IMR-90 (cell line): ENCODE results near the gene TMX2. TPM values are rescaled to one million over a fixed set of nuclear protein-coding genes. Genes with fewer than 3 reads are reported as not detected.

Experiments used
- ATAC-seq: fragments of 200-7000 bp; cut with Tn5 transposase; 2 replicates; pipeline ENCODE4 v1.9.1; 2020; ENCODE audit warnings: low read depth, mild to moderate bottlenecking, moderate library complexity
- BruUV-seq: library from RNA; stranded (reverse); fragments of 400-500 nt; replicated peaks from 2 replicates; lab custom pipeline; 2021; lab: Mats Ljungman, UMichigan
- CTCF ChIA-PET: fragments of 300-600 bp; formaldehyde crosslinking; extraction: SDS; loops from one replicate; lab custom pipeline; 2021; ENCODE audit warnings: antibody characterized with exemption; lab: Yijun Ruan, JAX
- POLR2A ChIA-PET: fragments of 300-600 bp; sonication (Branson Sonifier 250); formaldehyde crosslinking; loops from one replicate; lab custom pipeline; 2022; ENCODE audit warnings: antibody characterized with exemption; ENCODE audit not compliant: unreplicated experiment; lab: Charles Lee
- DNase-seq: peaks from one replicate; pipeline ENCODE4 v3.0.0; 2013
- H2AFZ ChIP-seq: replicated peaks from 2 replicates; pipeline ENCODE3; 2013; ENCODE audit warnings: low read length, mild to moderate bottlenecking; ENCODE audit not compliant: poor library complexity
- H2AK5ac ChIP-seq: 2 replicates; pipeline ENCODE4 v1.6.1; 2013; ENCODE audit warnings: low read depth, low read length, inconsistent platforms
- H2AK9ac ChIP-seq: replicated peaks from 2 replicates; pipeline ENCODE3; 2013; ENCODE audit warnings: mild to moderate bottlenecking, low read depth, low read length, moderate library complexity; ENCODE audit not compliant: poor library complexity
- H2BK120ac ChIP-seq: 2 replicates; pipeline ENCODE4 v1.6.1; 2013; ENCODE audit warnings: low read depth, low read length, inconsistent platforms
- H2BK15ac ChIP-seq: 3 replicates; pipeline ENCODE4 v1.6.1; 2013; ENCODE audit warnings: low read depth, low read length, inconsistent platforms
- H2BK20ac ChIP-seq: 2 replicates; pipeline ENCODE4 v1.6.1; 2013; ENCODE audit warnings: low read depth, mild to moderate bottlenecking, inconsistent platforms, low read length, moderate library complexity
- H2BK5ac ChIP-seq: 2 replicates; pipeline ENCODE4 v1.6.1; 2013; ENCODE audit warnings: mild to moderate bottlenecking, low read depth, low read length, inconsistent platforms; ENCODE audit not compliant: poor library complexity, severe bottlenecking
- H3K14ac ChIP-seq: replicated peaks from 2 replicates; pipeline ENCODE4 v1.6.1; 2013; ENCODE audit warnings: low read depth, low read length, inconsistent platforms
- H3K18ac ChIP-seq: 2 replicates; pipeline ENCODE4 v1.6.1; 2013; ENCODE audit warnings: low read depth, low read length, control low read depth
- H3K23ac ChIP-seq: 2 replicates; pipeline ENCODE4 v1.6.1; 2013; ENCODE audit warnings: low read depth, low read length, inconsistent platforms
- H3K27ac ChIP-seq: 2 replicates; pipeline ENCODE4 v1.5.1; 2013; ENCODE audit warnings: mild to moderate bottlenecking, control low read depth, low read length; ENCODE audit not compliant: insufficient read depth
- H3K27me3 ChIP-seq: 2 replicates; pipeline ENCODE4 v1.6.1; 2013; ENCODE audit warnings: low read length; ENCODE audit not compliant: control insufficient read depth, insufficient read depth
- H3K36me3 ChIP-seq: 2 replicates; pipeline ENCODE4 v1.6.1; 2013; ENCODE audit warnings: low read length, mixed read lengths; ENCODE audit not compliant: control insufficient read depth, insufficient read depth
- H3K4ac ChIP-seq: 2 replicates; pipeline ENCODE4 v1.6.1; 2013; ENCODE audit warnings: low read depth, low read length, inconsistent platforms
- H3K4me1 ChIP-seq: 2 replicates; pipeline ENCODE4 v1.6.1; 2013; ENCODE audit warnings: low read length, mixed read lengths; ENCODE audit not compliant: control insufficient read depth, insufficient read depth
- H3K4me2 ChIP-seq: 2 replicates; pipeline ENCODE4 v1.6.1; 2013; ENCODE audit warnings: low read depth, mild to moderate bottlenecking, control low read depth, low read length, moderate library complexity
- H3K4me3 ChIP-seq: 2 replicates; pipeline ENCODE4 v1.5.1; 2013; ENCODE audit warnings: low read depth, mild to moderate bottlenecking, control low read depth, low read length, moderate library complexity; ENCODE audit not compliant: insufficient read depth
- H3K56ac ChIP-seq: 2 replicates; pipeline ENCODE4 v1.6.1; 2013; ENCODE audit warnings: low read length, inconsistent platforms; ENCODE audit not compliant: insufficient read depth; ENCODE audit errors: extremely low read depth
- H3K79me1 ChIP-seq, 2 experiments: 2 replicates each; pipeline ENCODE4 v1.6.1; 2013; ENCODE audit warnings: low read length in 2 of 2, inconsistent platforms in 1 of 2, low read depth in 1 of 2
- H3K9ac ChIP-seq: 2 replicates; pipeline ENCODE4 v1.6.1; 2013; ENCODE audit warnings: low read depth, low read length, control low read depth
- H3K9me1 ChIP-seq: 2 replicates; pipeline ENCODE4 v1.6.1; 2013; ENCODE audit warnings: low read length, inconsistent platforms; ENCODE audit not compliant: insufficient read depth
- H3K9me3 ChIP-seq: 2 replicates; pipeline ENCODE4 v1.6.1; 2013; ENCODE audit warnings: low read length; ENCODE audit not compliant: control insufficient read depth, insufficient read depth
- H4K20me1 ChIP-seq: 2 replicates; pipeline ENCODE4 v1.6.1; 2013; ENCODE audit warnings: low read length, inconsistent platforms; ENCODE audit not compliant: insufficient read depth
- H4K5ac ChIP-seq: 2 replicates; pipeline ENCODE4 v1.6.1; 2013; ENCODE audit warnings: mild to moderate bottlenecking, low read depth, low read length, control low read depth
- H4K8ac ChIP-seq, 2 experiments: 2 replicates each; pipeline ENCODE4 v1.6.1; 2013; ENCODE audit warnings: low read depth in 2 of 2, low read length in 2 of 2, control low read depth in 1 of 2, inconsistent platforms in 1 of 2
- H4K91ac ChIP-seq: 2 replicates; pipeline ENCODE4 v1.6.1; 2013; ENCODE audit warnings: low read depth, low read length, inconsistent platforms; ENCODE audit not compliant: insufficient read depth
- BHLHE40 ChIP-seq: fragments of 150-350 bp; IDR thresholded peaks from 2 replicates; pipeline ENCODE4 v1.6.1; 2016; ENCODE audit warnings: mild to moderate bottlenecking, low read depth, low read length
- NFE2L2 ChIP-seq: fragments of 150-350 bp; IDR thresholded peaks from 2 replicates; pipeline ENCODE4 v1.6.1; 2016; ENCODE audit warnings: low read depth, mild to moderate bottlenecking, low read length
- SMC3 ChIP-seq: fragments of 150-350 bp; IDR thresholded peaks from 2 replicates; pipeline ENCODE4 v1.6.1; 2016; ENCODE audit warnings: low read depth, mild to moderate bottlenecking, antibody characterized with exemption, low read length, moderate library complexity
- WGBS, 2 experiments: methylation state at CpG; one replicate each; pipeline versions ENCODE4 v1.1.5 to v1.1.7; 2013; ENCODE audit warnings: missing lambda C conversion rate in 2 of 2; ENCODE audit not compliant: insufficient read length in 1 of 2; ENCODE audit errors: extremely low coverage in 2 of 2; 5-methylcytosine and 5-hydroxymethylcytosine counted together
- dilution Hi-C: fragments of 300-500 bp; cut with HindIII; formaldehyde crosslinking; loops from one replicate; pipeline ENCODE4 v1.14.3; 2018; ENCODE audit warnings: low sequenced_read_pairs; ENCODE audit not compliant: unreplicated experiment
- in situ Hi-C: fragments of 300-500 bp; cut with MboI; formaldehyde crosslinking; loops from 3 replicates; pipeline ENCODE4 v1.14.3; 2019; ENCODE audit warnings: low sequenced_read_pairs, inconsistent platforms, mixed read lengths
- intact Hi-C: fragments of 100-400 bp; cut with micrococcal nuclease; formaldehyde crosslinking; loops from 2 replicates; pipeline ENCODE4 v1.10.0; 2022
- polyA plus RNA-seq, 3 experiments: library from polyadenylated mRNA; depleted of rRNA; stranded (reverse); fragments of >200 nt; gene quantifications; 2 replicates each; pipeline ENCODE4 v1.2.3, GENCODE V29; 2012; ENCODE audit warnings: low replicate concordance in 1 of 3
- total RNA-seq: library from RNA; depleted of rRNA; stranded (reverse); fragments of >200 nt; gene quantifications from 2 replicates; pipeline ENCODE4 v1.2.3, GENCODE V29; 2012
- TF ChIP-seq, protein P1 (sequence below): fragments of 150-350 bp; IDR thresholded peaks from 2 replicates; pipeline ENCODE4 v1.6.1; 2016; ENCODE audit warnings: low read depth, mild to moderate bottlenecking, low read length, moderate library complexity, borderline replicate concordance

Gene TMX2
- total and polyA plus RNA-seq, 2 of the 4 experiments (the other 2 are of a cell fraction) = 60.3 to 103 TPM

GRCh38 chr11:57700425-57700824, 12.0 kb upstream of the TMX2 start:
- WGBS, 2 experiments = no CpG with 5 or more reads among the region's 3 CpGs
- no peak overlapping the region for H2BK120ac ChIP-seq
- no peak for DNase-seq
- no peak overlapping the region for H2AK9ac ChIP-seq
- no peaks in the 10 kb centered on the region for H3K4me1 ChIP-seq
- H2BK5ac ChIP-seq = no peak overlapping the region
- H3K56ac ChIP-seq = no peak overlapping the region
- no peak overlapping the region for H3K27ac ChIP-seq
- 0 out of 2 replicates have a peak, but pooled peaks cover 4% of the 10 kb centered on the region for H3K9me1 ChIP-seq
- no peak overlapping the region for H3K14ac ChIP-seq
- no peak for ATAC-seq
- H2BK20ac ChIP-seq = no peak overlapping the region
- no peaks in the 10 kb centered on the region for H3K27me3 ChIP-seq
- no peak overlapping the region for H3K4me2 ChIP-seq
- no peak overlapping the region for H2AFZ ChIP-seq
- peaks cover 60% of the 10 kb centered on the region for H3K36me3 ChIP-seq
- no peak overlapping the region for H4K5ac ChIP-seq
- in situ Hi-C loops = no loop called here
- TF ChIP-seq BHLHE40 = no peak
- TF ChIP-seq, protein P1, sequence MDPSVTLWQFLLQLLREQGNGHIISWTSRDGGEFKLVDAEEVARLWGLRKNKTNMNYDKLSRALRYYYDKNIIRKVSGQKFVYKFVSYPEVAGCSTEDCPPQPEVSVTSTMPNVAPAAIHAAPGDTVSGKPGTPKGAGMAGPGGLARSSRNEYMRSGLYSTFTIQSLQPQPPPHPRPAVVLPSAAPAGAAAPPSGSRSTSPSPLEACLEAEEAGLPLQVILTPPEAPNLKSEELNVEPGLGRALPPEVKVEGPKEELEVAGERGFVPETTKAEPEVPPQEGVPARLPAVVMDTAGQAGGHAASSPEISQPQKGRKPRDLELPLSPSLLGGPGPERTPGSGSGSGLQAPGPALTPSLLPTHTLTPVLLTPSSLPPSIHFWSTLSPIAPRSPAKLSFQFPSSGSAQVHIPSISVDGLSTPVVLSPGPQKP = no peak
- no peak for TF ChIP-seq SMC3
- no peak for TF ChIP-seq NFE2L2
- H4K8ac ChIP-seq = no peak overlapping the region
- BruUV-seq = TSS peak; percentile 84
- H2BK15ac ChIP-seq = no peak overlapping the region
- no peak overlapping the region for H3K23ac ChIP-seq
- ChIA-PET CTCF (no interaction called here), POLR2A (no interaction called here)
- H2AK5ac ChIP-seq = no peak overlapping the region
- H3K18ac ChIP-seq = no peak overlapping the region
- dilution Hi-C loops = no loop called here
- no peak overlapping the region for H3K4me3 ChIP-seq
- peaks cover 9 to 12% of the 10 kb centered on the region in 2 experiments; a peak in 3 of 4 replicates for H3K79me1 ChIP-seq
- no peak overlapping the region for H3K4ac ChIP-seq
- H4K91ac ChIP-seq = no peak overlapping the region
- H4K20me1 ChIP-seq = peaks cover 3% of the 10 kb centered on the region; the same call in 1 of the 2 replicates
- intact Hi-C loops = no loop called here
- H3K9me3 ChIP-seq = no peaks in the 10 kb centered on the region
- no peak overlapping the region for H3K9ac ChIP-seq
